ENCODE data around the gene CD81. TPM values are rescaled to one million over a fixed set of nuclear protein-coding genes. Genes with fewer than 3 reads are reported as not detected.

CD81 gene
- total and polyA plus RNA-seq, 9 of the 15 experiments (the other 6 are each of a cell fraction or from before 2014, with no cell fraction given), result 2.4 to 189 (median 61.7) TPM

DNA sequence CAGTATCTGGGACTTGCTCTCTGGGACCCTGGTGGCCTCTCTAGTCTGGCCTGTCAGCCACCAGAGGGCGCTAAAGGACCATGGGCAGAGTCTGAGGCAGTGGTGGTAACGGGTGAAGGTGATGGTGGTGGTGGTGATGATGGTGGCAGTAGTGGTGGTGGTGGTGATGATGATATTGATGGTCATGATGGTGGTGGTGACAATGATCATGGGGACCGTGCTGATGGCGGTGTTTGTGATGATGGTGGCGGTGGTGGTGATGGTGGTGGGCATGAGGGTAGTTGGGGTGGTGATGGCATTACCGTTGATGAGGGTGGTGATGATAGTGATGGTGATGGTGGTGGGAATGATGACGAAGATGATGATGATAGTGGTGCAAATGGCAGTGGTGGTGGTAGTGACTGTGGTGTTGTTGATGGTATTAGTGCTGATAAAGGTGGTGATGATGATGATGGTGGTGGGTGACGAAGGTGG, 51.2 kb downstream of the CD81 start (continued):
- TF ChIP-seq, protein P1, sequence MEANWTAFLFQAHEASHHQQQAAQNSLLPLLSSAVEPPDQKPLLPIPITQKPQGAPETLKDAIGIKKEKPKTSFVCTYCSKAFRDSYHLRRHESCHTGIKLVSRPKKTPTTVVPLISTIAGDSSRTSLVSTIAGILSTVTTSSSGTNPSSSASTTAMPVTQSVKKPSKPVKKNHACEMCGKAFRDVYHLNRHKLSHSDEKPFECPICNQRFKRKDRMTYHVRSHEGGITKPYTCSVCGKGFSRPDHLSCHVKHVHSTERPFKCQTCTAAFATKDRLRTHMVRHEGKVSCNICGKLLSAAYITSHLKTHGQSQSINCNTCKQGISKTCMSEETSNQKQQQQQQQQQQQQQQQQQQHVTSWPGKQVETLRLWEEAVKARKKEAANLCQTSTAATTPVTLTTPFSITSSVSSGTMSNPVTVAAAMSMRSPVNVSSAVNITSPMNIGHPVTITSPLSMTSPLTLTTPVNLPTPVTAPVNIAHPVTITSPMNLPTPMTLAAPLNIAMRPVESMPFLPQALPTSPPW (CRISPR knock-in tag; IDR thresholded peaks at IDR 0.05), result no peak
- TF ChIP-seq STAG1 (CRISPR knock-in tag; IDR thresholded peaks at IDR 0.05; ENCODE audit: borderline replicate concordance) (peak; percentile 90), ZNF764 (CRISPR knock-in tag; IDR thresholded peaks at IDR 0.05; ENCODE audit: low read depth) (no peak), PHB2 (IDR thresholded peaks at IDR 0.05; ENCODE audit: low read depth) (peak; percentile 38; the same call in 1 of the 2 replicates), HDAC1 (IDR thresholded peaks at IDR 0.05) (peak in 1 of 2 experiments; percentile 27; a peak in 2 of 4 replicates), LARP7 (IDR thresholded peaks at IDR 0.05) (peak; percentile 86; the same call in 1 of the 2 replicates), ZEB2 (IDR thresholded peaks at IDR 0.05) (no peak), L3MBTL2 (IDR thresholded peaks at IDR 0.05) (no peak), TCFL5 (CRISPR knock-in tag; conservative IDR thresholded peaks at IDR 0.05) (no peak), ETS2 (tag; IDR thresholded peaks at IDR 0.05; ENCODE audit: borderline replicate concordance, poor library complexity, severe bottlenecking) (no peak), TRIM28 (IDR thresholded peaks at IDR 0.05) (no peak), ZZZ3 (IDR thresholded peaks at IDR 0.05) (no peak), ZNF140 (CRISPR knock-in tag; IDR thresholded peaks at IDR 0.05) (no peak), ZBTB1 (CRISPR knock-in tag; IDR thresholded peaks at IDR 0.05; ENCODE audit: borderline replicate concordance, low read depth) (no peak), RAD21 (CRISPR knock-in tag; conservative IDR thresholded peaks at IDR 0.05 in 1 of 2, IDR thresholded peaks at IDR 0.05 in 1 of 2) (peak; percentile 98 to 99), KDM1A (IDR thresholded peaks at IDR 0.05) (peak in 1 of 2 experiments; percentile 27; a peak in 1 of 4 replicates), ZNF263 (CRISPR knock-in tag; IDR thresholded peaks at IDR 0.05; ENCODE audit: borderline replicate concordance) (no peak), ZNF551 (CRISPR knock-in tag; IDR thresholded peaks at IDR 0.05) (no peak)
- TF ChIP-seq, protein P2, sequence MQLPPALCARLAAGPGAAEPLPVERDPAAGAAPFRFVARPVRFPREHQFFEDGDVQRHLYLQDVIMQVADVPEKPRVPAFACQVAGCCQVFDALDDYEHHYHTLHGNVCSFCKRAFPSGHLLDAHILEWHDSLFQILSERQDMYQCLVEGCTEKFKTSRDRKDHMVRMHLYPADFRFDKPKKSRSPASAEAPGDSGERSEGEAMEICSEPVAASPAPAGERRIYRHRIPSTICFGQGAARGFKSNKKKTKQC (CRISPR knock-in tag; IDR thresholded peaks at IDR 0.05), result no peak
- TF ChIP-seq, protein P3, sequence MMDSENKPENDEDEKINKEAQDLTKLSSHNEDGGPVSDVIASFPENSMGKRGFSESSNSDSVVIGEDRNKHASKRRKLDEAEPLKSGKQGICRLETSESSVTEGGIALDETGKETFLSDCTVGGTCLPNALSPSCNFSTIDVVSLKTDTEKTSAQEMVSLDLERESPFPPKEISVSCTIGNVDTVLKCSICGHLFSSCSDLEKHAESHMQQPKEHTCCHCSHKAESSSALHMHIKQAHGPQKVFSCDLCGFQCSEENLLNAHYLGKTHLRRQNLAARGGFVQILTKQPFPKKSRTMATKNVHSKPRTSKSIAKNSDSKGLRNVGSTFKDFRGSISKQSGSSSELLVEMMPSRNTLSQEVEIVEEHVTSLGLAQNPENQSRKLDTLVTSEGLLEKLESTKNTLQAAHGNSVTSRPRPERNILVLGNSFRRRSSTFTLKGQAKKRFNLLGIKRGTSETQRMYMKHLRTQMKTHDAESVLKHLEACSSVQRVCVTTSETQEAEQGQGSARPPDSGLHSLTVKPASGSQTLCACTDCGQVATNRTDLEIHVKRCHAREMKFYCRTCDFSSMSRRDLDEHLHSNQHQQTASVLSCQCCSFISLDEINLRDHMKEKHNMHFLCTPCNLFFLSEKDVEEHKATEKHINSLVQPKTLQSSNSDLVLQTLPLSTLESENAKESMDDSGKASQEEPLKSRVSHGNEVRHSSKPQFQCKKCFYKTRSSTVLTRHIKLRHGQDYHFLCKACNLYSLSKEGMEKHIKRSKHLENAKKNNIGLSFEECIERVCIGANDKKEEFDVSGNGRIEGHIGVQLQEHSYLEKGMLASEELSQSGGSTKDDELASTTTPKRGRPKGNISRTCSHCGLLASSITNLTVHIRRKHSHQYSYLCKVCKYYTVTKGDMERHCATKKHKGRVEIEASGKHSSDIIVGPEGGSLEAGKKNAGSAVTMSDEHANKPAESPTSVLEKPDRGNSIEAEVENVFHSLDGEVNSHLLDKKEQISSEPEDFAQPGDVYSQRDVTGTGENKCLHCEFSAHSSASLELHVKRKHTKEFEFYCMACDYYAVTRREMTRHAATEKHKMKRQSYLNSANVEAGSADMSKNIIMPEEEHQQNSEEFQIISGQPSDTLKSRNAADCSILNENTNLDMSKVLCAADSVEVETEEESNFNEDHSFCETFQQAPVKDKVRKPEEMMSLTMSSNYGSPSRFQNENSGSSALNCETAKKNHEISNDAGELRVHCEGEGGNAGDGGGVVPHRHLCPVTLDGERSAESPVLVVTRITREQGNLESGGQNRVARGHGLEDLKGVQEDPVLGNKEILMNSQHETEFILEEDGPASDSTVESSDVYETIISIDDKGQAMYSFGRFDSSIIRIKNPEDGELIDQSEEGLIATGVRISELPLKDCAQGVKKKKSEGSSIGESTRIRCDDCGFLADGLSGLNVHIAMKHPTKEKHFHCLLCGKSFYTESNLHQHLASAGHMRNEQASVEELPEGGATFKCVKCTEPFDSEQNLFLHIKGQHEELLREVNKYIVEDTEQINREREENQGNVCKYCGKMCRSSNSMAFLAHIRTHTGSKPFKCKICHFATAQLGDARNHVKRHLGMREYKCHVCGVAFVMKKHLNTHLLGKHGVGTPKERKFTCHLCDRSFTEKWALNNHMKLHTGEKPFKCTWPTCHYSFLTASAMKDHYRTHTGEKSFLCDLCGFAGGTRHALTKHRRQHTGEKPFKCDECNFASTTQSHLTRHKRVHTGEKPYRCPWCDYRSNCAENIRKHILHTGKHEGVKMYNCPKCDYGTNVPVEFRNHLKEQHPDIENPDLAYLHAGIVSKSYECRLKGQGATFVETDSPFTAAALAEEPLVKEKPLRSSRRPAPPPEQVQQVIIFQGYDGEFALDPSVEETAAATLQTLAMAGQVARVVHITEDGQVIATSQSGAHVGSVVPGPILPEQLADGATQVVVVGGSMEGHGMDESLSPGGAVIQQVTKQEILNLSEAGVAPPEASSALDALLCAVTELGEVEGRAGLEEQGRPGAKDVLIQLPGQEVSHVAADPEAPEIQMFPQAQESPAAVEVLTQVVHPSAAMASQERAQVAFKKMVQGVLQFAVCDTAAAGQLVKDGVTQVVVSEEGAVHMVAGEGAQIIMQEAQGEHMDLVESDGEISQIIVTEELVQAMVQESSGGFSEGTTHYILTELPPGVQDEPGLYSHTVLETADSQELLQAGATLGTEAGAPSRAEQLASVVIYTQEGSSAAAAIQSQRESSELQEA (IDR thresholded peaks at IDR 0.05; ENCODE audit: low read depth), result peak; percentile 34; the same call in 1 of the 2 replicates
